ENCODE measurements around the gene KRT6B. TPM values are rescaled to one million over a fixed set of nuclear protein-coding genes. Genes with fewer than 3 reads are reported as not detected.

The KRT6B gene
- total and polyA plus RNA-seq, 2 of the 8 experiments (the other 6 are each of a cell fraction or from before 2014, with no cell fraction given) = not detected

- Histone ChIP-seq H3K79me2 (ENCODE audit: control insufficient read depth in 1 of 2, insufficient read depth in 2 of 2, low read length in 2 of 2) (no peaks in the 10 kb centered on the region), H2BK15ac (ENCODE audit: low read length) (no peak overlapping the region), H3K4me2 (ENCODE audit: insufficient read depth in 1 of 2, low read depth in 2 of 2, low read length in 2 of 2) (no peak overlapping the region), H2AK5ac (ENCODE audit: low read depth, low read length) (no peak overlapping the region), H2AFZ (ENCODE audit: low read length) (no peak overlapping the region), H3K23ac (ENCODE audit: insufficient read length) (no peak overlapping the region), H3K4ac (replicated peaks; ENCODE audit: insufficient read length, low read depth, low read length) (no peak overlapping the region), H3K18ac (ENCODE audit: extremely low read depth, low read length) (no peak overlapping the region), H3K14ac (ENCODE audit: insufficient read length) (no peak overlapping the region), H3K9me3 (ENCODE audit: insufficient read depth in 2 of 2, low read depth in 1 of 2, low read length in 1 of 2) (no peaks in the 10 kb centered on the region), H3K79me1 (ENCODE audit: low read depth, low read length) (no peaks in the 10 kb centered on the region), H3K4me3 (ENCODE audit: extremely low read depth in 1 of 4, insufficient read depth in 2 of 4, low read depth in 3 of 4, low read length in 4 of 4) (no peak overlapping the region), H3K9ac (replicated peaks in 1 of 4; ENCODE audit: extremely low read depth in 1 of 4, low read depth in 3 of 4, low read length in 3 of 4) (no peak overlapping the region), H4K91ac (replicated peaks; ENCODE audit: insufficient read length, low read length) (no peak overlapping the region), H2BK5ac (ENCODE audit: low read depth, low read length) (no peak overlapping the region), H2BK20ac (ENCODE audit: low read length) (no peak overlapping the region), H4K8ac (ENCODE audit: extremely low read depth, insufficient read depth, low read length) (no peak overlapping the region), H3K4me1 (replicated peaks in 1 of 4; ENCODE audit: control insufficient read depth in 3 of 4, insufficient read depth in 4 of 4, low read length in 3 of 4) (no peaks in the 10 kb centered on the region; a peak in 2 of 7 replicates), H3K27ac (ENCODE audit: low read depth, low read length) (no peak overlapping the region), H3K27me3 (replicated peaks in 1 of 4; ENCODE audit: control insufficient read depth in 3 of 4, extremely low read depth in 1 of 4, insufficient read depth in 3 of 4, low read length in 3 of 4) (no peaks in the 10 kb centered on the region), H4K5ac (ENCODE audit: insufficient read length, low read depth, low read length) (no peak overlapping the region), H2BK120ac (replicated peaks; ENCODE audit: low read depth, low read length) (no peak overlapping the region), H3K23me2 (ENCODE audit: low read depth, low read length) (no peaks in the 10 kb centered on the region; the same call in 1 of the 2 replicates), H4K20me1 (replicated peaks in 1 of 2; ENCODE audit: control insufficient read depth in 1 of 2, insufficient read depth in 2 of 2, low read length in 2 of 2) (no peaks in the 10 kb centered on the region), H2BK12ac (ENCODE audit: low read depth, low read length) (no peak overlapping the region), H3K56ac (replicated peaks; ENCODE audit: insufficient read length, low read depth, low read length) (no peak overlapping the region), H3K36me3 (ENCODE audit: control insufficient read depth in 2 of 4, insufficient read depth in 4 of 4, low read length in 3 of 4) (no peaks in the 10 kb centered on the region)
- no peak for TF ChIP-seq RXRA (IDR thresholded peaks at IDR 0.05; ENCODE audit: insufficient read depth, low read depth, low read length)
- no peak for TF ChIP-seq RNF2 (IDR thresholded peaks at IDR 0.05; ENCODE audit: borderline replicate concordance, low read depth, low read length, missing control alignments, poor library complexity, severe bottlenecking)
- TF ChIP-seq HDAC2 (IDR thresholded peaks at IDR 0.05; ENCODE audit: borderline replicate concordance in 1 of 2, low read depth in 2 of 2, low read length in 2 of 2) = no peak
- ChIA-PET CTCF (ENCODE audit: partially characterized antibody) (interaction anchor here (0.6 to 7.8 kb wide), 4 partner anchors 9 to 237 kb away, joined by 3 to 46 read pairs (median 4); no protein-coding TSS in a partner anchor), POLR2A (ENCODE audit: partially characterized antibody) (no interaction called here)
- 100% methylated on average over 4 of the region's 4 CpGs; no CpG with 5 or more reads in 1 of the 2 experiments for WGBS, 2 experiments (ENCODE audit: extremely low coverage in 1 of 2, insufficient coverage in 1 of 2, insufficient read length in 1 of 2, insufficient replicate concordance in 2 of 2, low coverage in 1 of 2, low lambda C conversion rate in 2 of 2, missing lambda C conversion rate in 1 of 2)
- DNase-seq (ENCODE audit: low read depth in 1 of 2, low spot score in 2 of 2) = no peak
- FAIRE-seq = no peak
These were observed 33.3 kb downstream of the KRT6B start for GRCh38 chr12:52418576-52419110.
